Brain microvascular endothelial cell (primary cell): ENCODE data around the gene ATAD2B.
A peak's percentile ranks its signal among the peaks of the same experiment; 100 is the strongest.

Experiments used
- DNase-seq: peaks from one replicate; pipeline ENCODE4 v3.0.0-alpha.2; 2020
- H3K27ac ChIP-seq: fragments of 250-450 bp; sonication (Bioruptor Pico); 2 replicates; pipeline ENCODE4 v1.5.1; 2020; ENCODE audit warnings: mild to moderate bottlenecking, moderate library complexity
- H3K27me3 ChIP-seq: fragments of 250-450 bp; sonication (Bioruptor Pico); replicated peaks from 2 replicates; pipeline ENCODE4 v1.5.1; 2020; ENCODE audit warnings: mild to moderate bottlenecking
- H3K36me3 ChIP-seq: fragments of 250-450 bp; sonication (Bioruptor Pico); replicated peaks from 2 replicates; pipeline ENCODE4 v1.5.1; 2020; ENCODE audit warnings: mild to moderate bottlenecking
- H3K4me3 ChIP-seq: 2 replicates; pipeline ENCODE4 v1.5.1; 2011; ENCODE audit warnings: low read depth, mild to moderate bottlenecking, control low read depth, low read length, moderate library complexity
- in situ Hi-C: cut with HindIII; loops from 2 replicates; pipeline ENCODE4 v1.10.0; 2017; ENCODE audit warnings: low sequenced_read_pairs, low pct_ligation_motif_present
- TF ChIP-seq, protein P1 (sequence below): IDR thresholded peaks from 2 replicates; pipeline ENCODE4 v1.5.1; 2011; ENCODE audit warnings: low read depth, mild to moderate bottlenecking, moderate library complexity, low read length, control low read depth, inconsistent platforms; ENCODE audit errors: missing control alignments

ATAD2B gene

GRCh38 chr2:23806665-23807249 lies 120.2 kb downstream of the ATAD2B start:
- TF ChIP-seq, protein P1, sequence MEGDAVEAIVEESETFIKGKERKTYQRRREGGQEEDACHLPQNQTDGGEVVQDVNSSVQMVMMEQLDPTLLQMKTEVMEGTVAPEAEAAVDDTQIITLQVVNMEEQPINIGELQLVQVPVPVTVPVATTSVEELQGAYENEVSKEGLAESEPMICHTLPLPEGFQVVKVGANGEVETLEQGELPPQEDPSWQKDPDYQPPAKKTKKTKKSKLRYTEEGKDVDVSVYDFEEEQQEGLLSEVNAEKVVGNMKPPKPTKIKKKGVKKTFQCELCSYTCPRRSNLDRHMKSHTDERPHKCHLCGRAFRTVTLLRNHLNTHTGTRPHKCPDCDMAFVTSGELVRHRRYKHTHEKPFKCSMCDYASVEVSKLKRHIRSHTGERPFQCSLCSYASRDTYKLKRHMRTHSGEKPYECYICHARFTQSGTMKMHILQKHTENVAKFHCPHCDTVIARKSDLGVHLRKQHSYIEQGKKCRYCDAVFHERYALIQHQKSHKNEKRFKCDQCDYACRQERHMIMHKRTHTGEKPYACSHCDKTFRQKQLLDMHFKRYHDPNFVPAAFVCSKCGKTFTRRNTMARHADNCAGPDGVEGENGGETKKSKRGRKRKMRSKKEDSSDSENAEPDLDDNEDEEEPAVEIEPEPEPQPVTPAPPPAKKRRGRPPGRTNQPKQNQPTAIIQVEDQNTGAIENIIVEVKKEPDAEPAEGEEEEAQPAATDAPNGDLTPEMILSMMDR: no peak
- DNase-seq: no peak
- Histone ChIP-seq H3K4me3 (no peak overlapping the region), H3K36me3 (no peaks in the 10 kb centered on the region), H3K27me3 (no peaks in the 10 kb centered on the region), H3K27ac (no peak overlapping the region)
- in situ Hi-C loops: loop anchor here (25.0 kb wide), 1 partner anchor 106 kb away; no protein-coding TSS in a partner anchor

DNA sequence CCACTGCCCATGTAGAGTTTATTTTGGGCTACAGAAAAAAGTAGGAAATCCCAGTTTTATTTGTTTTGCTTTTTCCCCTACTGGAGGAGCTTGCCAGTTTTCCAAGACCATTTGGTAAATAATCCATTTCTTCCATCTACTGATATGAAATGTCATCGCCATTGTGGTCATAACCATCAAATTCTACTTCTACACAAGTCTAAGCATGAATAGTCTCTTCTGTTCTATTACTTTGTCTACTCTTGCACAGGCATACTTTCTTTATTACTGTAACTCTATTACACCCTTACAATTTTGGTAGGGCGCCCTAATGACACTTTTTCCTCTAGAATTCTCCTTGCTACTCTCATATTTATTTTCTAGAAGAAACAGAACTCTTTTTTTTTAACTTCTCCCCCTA lies 120.7 kb downstream of the ATAD2B start:
- Histone ChIP-seq H3K27ac (no peak overlapping the region), H3K27me3 (no peaks in the 10 kb centered on the region), H3K36me3 (no peaks in the 10 kb centered on the region), H3K4me3 (no peak overlapping the region)
- no peak for DNase-seq
- in situ Hi-C loops: loop anchor here (25.0 kb wide), 1 partner anchor 106 kb away; no protein-coding TSS in a partner anchor
- TF ChIP-seq, protein P1: no peak

- TF ChIP-seq, protein P1: peak; percentile 44
- H3K27me3 ChIP-seq: no peaks in the 10 kb centered on the region
- no peak overlapping the region for H3K27ac ChIP-seq
- in situ Hi-C loops: loop anchor here (25.0 kb wide), 1 partner anchor 108 kb away; no protein-coding TSS in a partner anchor
- no peaks in the 10 kb centered on the region for H3K36me3 ChIP-seq
- no peak overlapping the region for H3K4me3 ChIP-seq
- peak; percentile 34 for DNase-seq
Observed at GRCh38 chr2:23803965-23804542, 122.9 kb downstream of the ATAD2B start.

- TF ChIP-seq, protein P1: no peak
- in situ Hi-C loops: loop anchor here (25.0 kb wide), 1 partner anchor 109 kb away; no protein-coding TSS in a partner anchor
- Histone ChIP-seq H3K27me3 (no peaks in the 10 kb centered on the region), H3K4me3 (no peak overlapping the region), H3K27ac (no peak overlapping the region), H3K36me3 (no peaks in the 10 kb centered on the region)
- DNase-seq: peak; percentile 13
Observed at GRCh38 chr2:23803264-23803964, 123.5 kb downstream of the ATAD2B start.

GRCh38 chr2:23801396-23801795 lies 125.5 kb downstream of the ATAD2B start:
- no peak for DNase-seq
- Histone ChIP-seq H3K27ac (no peak overlapping the region), H3K36me3 (no peaks in the 10 kb centered on the region), H3K4me3 (no peak overlapping the region), H3K27me3 (no peaks in the 10 kb centered on the region)
- in situ Hi-C loops: loop anchor here (25.0 kb wide), 1 partner anchor 111 kb away; no protein-coding TSS in a partner anchor
- TF ChIP-seq, protein P1: no peak
